ENCODE results near the gene CXADR. TPM values are rescaled to one million over a fixed set of nuclear protein-coding genes. Genes with fewer than 3 reads are reported as not detected.
"Not testable (repeated sequence)": the region's sequence is repeated elsewhere in the genome, so short reads cannot be mapped to it uniquely, and the experiment has no call there.

Gene CXADR
- total and polyA plus RNA-seq, 2 donors = 3.2 to 5.6 TPM

- no peak for DNase-seq (ENCODE audit: low read depth in 6 of 9, low spot score in 9 of 9)
- Histone ChIP-seq H3K36me3 (ENCODE audit: control insufficient read depth in 2 of 2, insufficient read depth in 2 of 2, low read length in 1 of 2) (no peaks in the 10 kb centered on the region), H3K4me1 (ENCODE audit: control insufficient read depth in 2 of 2, insufficient read depth in 2 of 2, low read length in 2 of 2) (no peaks in the 10 kb centered on the region), H3K27ac (ENCODE audit: low read depth in 1 of 2, low read length in 1 of 2) (no peak overlapping the region), H3K27me3 (ENCODE audit: control insufficient read depth in 2 of 2, insufficient read depth in 1 of 2, low read length in 1 of 2) (no peaks in the 10 kb centered on the region), H3K9me3 (ENCODE audit: control insufficient read depth in 2 of 2, insufficient read depth in 1 of 2, low read length in 1 of 2) (no peaks in the 10 kb centered on the region), H3K4me3 (ENCODE audit: low read length in 2 of 2) (no peak overlapping the region)
- 96% methylated on average over 4 of the region's 4 CpGs for WGBS
These were observed 36.8 kb upstream of the CXADR start for GRCh38 chr21:17476006-17476405.

GRCh38 chr21:17478156-17478555 lies 34.7 kb upstream of the CXADR start:
- H3K9me3 ChIP-seq (ENCODE audit: control insufficient read depth in 2 of 2, insufficient read depth in 1 of 2, low read length in 1 of 2); DNase-seq (ENCODE audit: low read depth in 6 of 9, low spot score in 9 of 9); H3K27ac ChIP-seq (ENCODE audit: low read depth in 1 of 2, low read length in 1 of 2); H3K4me1 ChIP-seq (ENCODE audit: control insufficient read depth in 2 of 2, insufficient read depth in 2 of 2, low read length in 2 of 2); H3K36me3 ChIP-seq (ENCODE audit: control insufficient read depth in 2 of 2, insufficient read depth in 2 of 2, low read length in 1 of 2); H3K27me3 ChIP-seq (ENCODE audit: control insufficient read depth in 2 of 2, insufficient read depth in 1 of 2, low read length in 1 of 2); H3K4me3 ChIP-seq (ENCODE audit: low read length in 2 of 2): not testable (repeated sequence)
- 98% methylated on average over 6 of the region's 6 CpGs for WGBS

DNA sequence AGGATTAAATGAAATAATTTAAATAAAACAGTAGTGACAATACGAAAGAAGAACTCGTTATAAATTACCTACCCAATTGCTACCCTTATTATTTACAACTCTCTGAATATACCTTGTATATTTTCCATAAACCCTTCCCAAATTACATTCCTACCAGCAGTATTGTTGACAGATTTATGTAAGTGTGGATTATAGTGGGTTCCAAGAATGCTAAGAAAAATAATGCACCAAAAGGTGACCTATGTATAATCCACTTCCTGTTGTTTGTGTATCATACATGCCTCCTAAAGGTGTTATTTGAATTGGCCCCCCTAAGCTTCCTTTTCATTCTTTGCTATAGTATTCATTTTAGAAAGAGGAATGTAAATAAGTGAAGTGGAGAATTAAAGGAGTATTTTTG lies 33.2 kb upstream of the CXADR start:
- DNase-seq (ENCODE audit: low read depth in 6 of 9, low spot score in 9 of 9) = no peak
- Histone ChIP-seq H3K36me3 (ENCODE audit: control insufficient read depth in 2 of 2, insufficient read depth in 2 of 2, low read length in 1 of 2) (no peaks in the 10 kb centered on the region), H3K27me3 (ENCODE audit: control insufficient read depth in 2 of 2, insufficient read depth in 1 of 2, low read length in 1 of 2) (no peaks in the 10 kb centered on the region), H3K4me3 (ENCODE audit: low read length in 2 of 2) (no peak overlapping the region), H3K9me3 (ENCODE audit: control insufficient read depth in 2 of 2, insufficient read depth in 1 of 2, low read length in 1 of 2) (no peaks in the 10 kb centered on the region), H3K4me1 (ENCODE audit: control insufficient read depth in 2 of 2, insufficient read depth in 2 of 2, low read length in 2 of 2) (no peaks in the 10 kb centered on the region), H3K27ac (ENCODE audit: low read depth in 1 of 2, low read length in 1 of 2) (no peak overlapping the region)
- 98% methylated on average over 2 of the region's 2 CpGs for WGBS

DNA sequence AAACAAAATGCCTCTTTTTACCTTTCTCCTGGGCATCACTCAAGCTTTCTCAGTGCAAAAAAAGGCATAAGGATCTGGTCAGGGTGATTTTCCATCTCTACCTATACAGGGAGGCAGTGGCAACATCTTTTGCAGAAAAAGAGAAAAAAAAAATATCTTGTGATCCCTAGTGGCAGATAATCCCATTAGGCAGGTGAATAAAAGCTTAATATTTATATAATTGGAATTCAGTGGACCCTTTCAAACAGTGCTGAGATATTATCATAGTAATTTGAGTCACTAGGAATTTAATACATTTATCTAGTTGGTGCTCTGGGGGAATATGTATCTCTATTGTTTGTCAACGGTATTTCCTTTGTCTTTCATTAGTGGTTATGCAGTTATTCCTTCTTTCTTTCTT lies 29.9 kb upstream of the CXADR start:
- no peaks in the 10 kb centered on the region for H3K4me1 ChIP-seq (ENCODE audit: control insufficient read depth in 2 of 2, insufficient read depth in 2 of 2, low read length in 2 of 2)
- H3K4me3 ChIP-seq (ENCODE audit: low read length in 2 of 2) = no peak overlapping the region
- H3K27ac ChIP-seq (ENCODE audit: low read depth in 1 of 2, low read length in 1 of 2) = no peak overlapping the region
- H3K36me3 ChIP-seq (ENCODE audit: control insufficient read depth in 2 of 2, insufficient read depth in 2 of 2, low read length in 1 of 2) = no peaks in the 10 kb centered on the region
- no peaks in the 10 kb centered on the region for H3K9me3 ChIP-seq (ENCODE audit: control insufficient read depth in 2 of 2, insufficient read depth in 1 of 2, low read length in 1 of 2)
- no peak for DNase-seq (ENCODE audit: low read depth in 6 of 9, low spot score in 9 of 9)
- H3K27me3 ChIP-seq (ENCODE audit: control insufficient read depth in 2 of 2, insufficient read depth in 1 of 2, low read length in 1 of 2) = no peaks in the 10 kb centered on the region
- WGBS = 89% methylated on average over 1 of the region's 1 CpG

- no peaks in the 10 kb centered on the region for H3K4me1 ChIP-seq (ENCODE audit: control insufficient read depth in 2 of 2, insufficient read depth in 2 of 2, low read length in 2 of 2)
- DNase-seq (ENCODE audit: low read depth in 6 of 9, low spot score in 9 of 9) = no peak
- no peaks in the 10 kb centered on the region for H3K36me3 ChIP-seq (ENCODE audit: control insufficient read depth in 2 of 2, insufficient read depth in 2 of 2, low read length in 1 of 2)
- H3K27ac ChIP-seq (ENCODE audit: low read depth in 1 of 2, low read length in 1 of 2) = no peak overlapping the region
- no peaks in the 10 kb centered on the region for H3K9me3 ChIP-seq (ENCODE audit: control insufficient read depth in 2 of 2, insufficient read depth in 1 of 2, low read length in 1 of 2)
- H3K27me3 ChIP-seq (ENCODE audit: control insufficient read depth in 2 of 2, insufficient read depth in 1 of 2, low read length in 1 of 2) = no peaks in the 10 kb centered on the region
- no peak overlapping the region for H3K4me3 ChIP-seq (ENCODE audit: low read length in 2 of 2)
These were observed 24.2 kb upstream of the CXADR start for GRCh38 chr21:17488620-17489019.

DNA sequence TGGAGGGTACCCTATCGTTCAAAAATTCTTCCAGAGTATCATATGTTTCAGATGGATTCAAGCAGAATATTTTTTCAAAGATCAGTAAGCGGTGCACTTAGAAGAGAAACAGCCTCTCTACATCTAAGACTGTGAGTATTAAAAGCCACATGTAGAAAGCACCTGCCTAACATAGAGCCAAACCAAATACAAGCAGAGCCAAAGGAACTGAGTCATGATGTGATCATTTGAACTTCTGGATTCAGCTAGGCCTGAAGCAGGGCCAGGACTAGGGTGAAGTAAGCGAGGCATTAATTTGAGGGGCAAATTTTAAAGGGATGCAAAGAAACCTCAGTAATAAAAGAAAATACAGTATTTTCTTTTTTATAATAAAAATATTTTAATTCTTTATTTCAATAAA lies 23.3 kb upstream of the CXADR start:
- not testable (repeated sequence) for H3K4me3 ChIP-seq (ENCODE audit: low read length in 2 of 2); H3K27me3 ChIP-seq (ENCODE audit: control insufficient read depth in 2 of 2, insufficient read depth in 1 of 2, low read length in 1 of 2); H3K9me3 ChIP-seq (ENCODE audit: control insufficient read depth in 2 of 2, insufficient read depth in 1 of 2, low read length in 1 of 2); H3K4me1 ChIP-seq (ENCODE audit: control insufficient read depth in 2 of 2, insufficient read depth in 2 of 2, low read length in 2 of 2); DNase-seq (ENCODE audit: low read depth in 6 of 9, low spot score in 9 of 9); H3K36me3 ChIP-seq (ENCODE audit: control insufficient read depth in 2 of 2, insufficient read depth in 2 of 2, low read length in 1 of 2); H3K27ac ChIP-seq (ENCODE audit: low read depth in 1 of 2, low read length in 1 of 2)
- WGBS = 93% methylated on average over 3 of the region's 3 CpGs

GRCh38 chr21:17491716-17492414 lies 21.0 kb upstream of the CXADR start:
- no peak overlapping the region for H3K27ac ChIP-seq (ENCODE audit: low read depth in 1 of 2, low read length in 1 of 2)
- 30% methylated on average over 7 of the region's 7 CpGs for WGBS
- no peak overlapping the region for H3K4me3 ChIP-seq (ENCODE audit: low read length in 2 of 2)
- H3K36me3 ChIP-seq (ENCODE audit: control insufficient read depth in 2 of 2, insufficient read depth in 2 of 2, low read length in 1 of 2) = no peaks in the 10 kb centered on the region
- no peaks in the 10 kb centered on the region for H3K9me3 ChIP-seq (ENCODE audit: control insufficient read depth in 2 of 2, insufficient read depth in 1 of 2, low read length in 1 of 2)
- H3K4me1 ChIP-seq (ENCODE audit: control insufficient read depth in 2 of 2, insufficient read depth in 2 of 2, low read length in 2 of 2) = no peaks in the 10 kb centered on the region
- no peaks in the 10 kb centered on the region for H3K27me3 ChIP-seq (ENCODE audit: control insufficient read depth in 2 of 2, insufficient read depth in 1 of 2, low read length in 1 of 2)
- DNase-seq (ENCODE audit: low read depth in 6 of 9, low spot score in 9 of 9) = no peak

DNA sequence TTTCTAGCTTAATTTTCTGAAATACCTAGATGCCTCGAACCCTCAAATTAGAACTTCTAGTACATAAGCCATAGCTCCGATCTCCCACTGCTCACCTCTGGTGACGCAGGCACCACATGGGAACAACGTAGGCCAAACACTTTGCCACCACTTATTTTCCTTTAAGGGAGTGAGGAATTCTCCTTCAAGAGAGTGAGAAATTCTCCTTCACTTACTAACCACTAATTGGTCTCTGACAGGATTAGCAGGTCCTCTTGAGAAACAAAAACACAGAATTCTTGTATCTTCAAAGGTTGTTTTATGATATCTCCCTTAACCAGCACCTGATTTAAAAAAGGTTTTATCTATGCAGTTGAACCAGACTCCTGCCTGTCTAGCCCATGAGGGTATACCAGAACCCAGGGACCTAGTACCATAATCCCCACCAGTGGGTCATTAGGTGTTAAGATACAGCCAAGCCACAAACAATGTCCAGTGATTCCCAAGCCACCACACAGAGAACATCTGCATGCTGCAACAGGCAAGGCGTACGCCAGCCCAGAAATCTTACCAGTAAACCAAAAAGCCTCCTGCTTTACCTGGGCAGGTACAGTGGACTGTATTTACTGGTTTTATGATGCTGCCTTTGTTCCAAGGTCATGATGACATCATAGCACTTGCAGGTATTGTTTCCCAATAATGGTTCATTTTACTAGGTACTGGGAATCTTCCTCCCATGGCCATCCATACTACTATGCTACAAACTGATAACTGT lies 20.3 kb upstream of the CXADR start:
- H3K27ac ChIP-seq (ENCODE audit: low read depth in 1 of 2, low read length in 1 of 2) = no peak overlapping the region
- no peak for DNase-seq (ENCODE audit: low read depth in 6 of 9, low spot score in 9 of 9)

DNA sequence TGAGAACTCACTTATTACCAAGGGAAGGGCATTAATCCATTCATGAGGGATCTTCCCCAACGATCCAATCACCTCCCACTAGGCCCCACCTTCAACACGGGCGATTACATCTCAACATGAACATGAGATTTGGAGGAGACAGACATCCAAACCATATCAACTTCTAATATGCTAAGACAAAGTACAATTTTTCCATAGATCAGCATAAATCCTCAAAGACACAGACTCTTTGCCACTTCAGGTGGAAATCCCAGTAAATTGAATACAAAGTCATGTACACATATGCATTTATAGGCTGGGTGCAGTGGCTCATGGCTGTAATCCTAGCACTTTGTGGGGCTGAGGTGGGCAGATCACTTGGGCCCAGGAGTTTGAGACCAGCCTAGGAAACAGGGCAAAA lies 18.8 kb upstream of the CXADR start:
- WGBS = 96% methylated on average over 3 of the region's 3 CpGs
- DNase-seq (ENCODE audit: low read depth in 6 of 9, low spot score in 9 of 9) = no peak
- no peak overlapping the region for H3K4me3 ChIP-seq (ENCODE audit: low read length in 2 of 2)
- H3K9me3 ChIP-seq (ENCODE audit: control insufficient read depth in 2 of 2, insufficient read depth in 1 of 2, low read length in 1 of 2) = no peaks in the 10 kb centered on the region
- H3K36me3 ChIP-seq (ENCODE audit: control insufficient read depth in 2 of 2, insufficient read depth in 2 of 2, low read length in 1 of 2) = no peaks in the 10 kb centered on the region
- H3K27me3 ChIP-seq (ENCODE audit: control insufficient read depth in 2 of 2, insufficient read depth in 1 of 2, low read length in 1 of 2) = no peaks in the 10 kb centered on the region
- no peaks in the 10 kb centered on the region for H3K4me1 ChIP-seq (ENCODE audit: control insufficient read depth in 2 of 2, insufficient read depth in 2 of 2, low read length in 2 of 2)
- no peak overlapping the region for H3K27ac ChIP-seq (ENCODE audit: low read depth in 1 of 2, low read length in 1 of 2)

More for the DNA sequence above, 20.3 kb upstream of the CXADR start:
- H3K9me3 ChIP-seq (ENCODE audit: control insufficient read depth in 2 of 2, insufficient read depth in 1 of 2, low read length in 1 of 2) = no peaks in the 10 kb centered on the region
- no peaks in the 10 kb centered on the region for H3K4me1 ChIP-seq (ENCODE audit: control insufficient read depth in 2 of 2, insufficient read depth in 2 of 2, low read length in 2 of 2)
- no peak overlapping the region for H3K4me3 ChIP-seq (ENCODE audit: low read length in 2 of 2)
- no peaks in the 10 kb centered on the region for H3K27me3 ChIP-seq (ENCODE audit: control insufficient read depth in 2 of 2, insufficient read depth in 1 of 2, low read length in 1 of 2)
- no peaks in the 10 kb centered on the region for H3K36me3 ChIP-seq (ENCODE audit: control insufficient read depth in 2 of 2, insufficient read depth in 2 of 2, low read length in 1 of 2)
- WGBS = 88% methylated on average over 6 of the region's 6 CpGs
